Hepatocyte (in vitro differentiated cells): ENCODE results near the gene CNPY4. TPM values are rescaled to one million over a fixed set of nuclear protein-coding genes. Genes with fewer than 3 reads are reported as not detected.

Source experiments
- DNase-seq: peaks from one replicate; pipeline ENCODE4 v3.0.0-alpha.2; 2016; ENCODE audit warnings: low spot score
- H2AFZ ChIP-seq: fragments of 200-600 bp; sonication (generic); 2 replicates; pipeline ENCODE4 v1.6.0; 2016; ENCODE audit warnings: antibody characterized with exemption, mild to moderate bottlenecking
- H3K27ac ChIP-seq: fragments of 200-600 bp; sonication (generic); 2 replicates; pipeline ENCODE4 v1.5.1; 2016; ENCODE audit warnings: mild to moderate bottlenecking
- H3K27me3 ChIP-seq: fragments of 200-600 bp; sonication (generic); 2 replicates; pipeline ENCODE4 v1.6.1; 2016
- H3K36me3 ChIP-seq: fragments of 200-600 bp; sonication (generic); replicated peaks from 2 replicates; pipeline ENCODE4 v1.5.1; 2016; ENCODE audit warnings: low read depth; ENCODE audit not compliant: insufficient read depth
- H3K4me1 ChIP-seq: fragments of 200-600 bp; sonication (generic); 2 replicates; pipeline ENCODE4 v1.5.1; 2016; ENCODE audit warnings: mild to moderate bottlenecking, moderate library complexity; ENCODE audit not compliant: insufficient read depth
- H3K4me2 ChIP-seq: fragments of 200-600 bp; sonication (generic); 2 replicates; pipeline ENCODE4 v1.6.0; 2016
- H3K4me3 ChIP-seq: fragments of 200-600 bp; sonication (generic); 2 replicates; pipeline ENCODE4 v1.5.1; 2016; ENCODE audit warnings: mild to moderate bottlenecking
- H3K79me2 ChIP-seq: fragments of 200-600 bp; sonication (generic); 2 replicates; pipeline ENCODE4 v1.6.0; 2017; ENCODE audit warnings: mild to moderate bottlenecking
- H3K9me2 ChIP-seq: fragments of 200-600 bp; sonication (generic); replicated peaks from 2 replicates; pipeline ENCODE4 v1.6.0; 2017; ENCODE audit warnings: mild to moderate bottlenecking; ENCODE audit not compliant: insufficient read depth
- H3K9me3 ChIP-seq: fragments of 200-600 bp; sonication (generic); 2 replicates; pipeline ENCODE4 v1.5.1; 2016; ENCODE audit warnings: low read depth, mild to moderate bottlenecking
- H4K20me1 ChIP-seq: fragments of 200-600 bp; sonication (generic); 2 replicates; pipeline ENCODE4 v1.6.0; 2016; ENCODE audit warnings: mild to moderate bottlenecking; ENCODE audit not compliant: insufficient read depth, poor library complexity, severe bottlenecking
- CTCF ChIP-seq: fragments of 200-600 bp; sonication (generic); IDR thresholded peaks from 2 replicates; pipeline ENCODE4 v1.5.1; 2016; ENCODE audit warnings: antibody characterized with exemption, mild to moderate bottlenecking; ENCODE audit not compliant: poor library complexity
- EZH2 ChIP-seq: fragments of 200-600 bp; sonication (generic); IDR thresholded peaks from 2 replicates; pipeline ENCODE4 v1.6.1; 2016; ENCODE audit warnings: antibody characterized with exemption, mild to moderate bottlenecking, borderline replicate concordance
- EZH2phosphoT487 ChIP-seq: fragments of 200-600 bp; sonication (generic); IDR thresholded peaks from one replicate; pipeline ENCODE4 v1.6.1; 2018; ENCODE audit warnings: antibody characterized with exemption, mild to moderate bottlenecking, low read depth, moderate library complexity; ENCODE audit not compliant: unreplicated experiment, severe bottlenecking
- WGBS: methylation state at CpG from one replicate; pipeline ENCODE4 v1.1.6; 2016; ENCODE audit warnings: low lambda C conversion rate; ENCODE audit errors: missing lambda C conversion rate; 5-methylcytosine and 5-hydroxymethylcytosine counted together
- polyA plus RNA-seq: library from polyadenylated mRNA; unstranded; fragments of >200 nt; fragmentation: Nextera tagmentation; extraction: Ambion mirVana; gene quantifications from 2 replicates; pipeline ENCODE4 v1.2.1, GENCODE V29; 2016
- total RNA-seq: library from RNA; depleted of rRNA; stranded (reverse); fragments of >200 nt; gene quantifications from 2 replicates; pipeline ENCODE4 v1.2.3, GENCODE V29; 2014

Gene CNPY4
- total and polyA plus RNA-seq, 2 experiments from 2014 or later: 27.4 to 28.1 TPM

GRCh38 chr7:100158229-100159098 lies 39.0 kb downstream of the CNPY4 start, which contains the start of gene TRAPPC14:
TRAPPC14 (minus strand) TSS chr7:100158723; CDS start chr7:100158499, 224 bp downstream.
- DNase-seq: peak; percentile 95
- no peak for TF ChIP-seq CTCF
- Histone ChIP-seq H4K20me1 (no peaks in the 10 kb centered on the region), H3K4me2 (peak within 1 kb of the TSS; percentile 100), H2AFZ (peak within 1 kb of the TSS; percentile 80), H3K27ac (peak within 1 kb of the TSS; percentile 82), H3K9me2 (no peaks in the 10 kb centered on the region), H3K79me2 (peaks cover 12% of the 10 kb centered on the region), H3K9me3 (no peaks in the 10 kb centered on the region), H3K4me1 (peaks cover 11% of the 10 kb centered on the region), H3K4me3 (peak within 1 kb of the TSS; percentile 96), H3K36me3 (no peaks in the 10 kb centered on the region), H3K27me3 (no peaks in the 10 kb centered on the region)
- 5% methylated on average over 68 of the region's 87 CpGs for WGBS

GRCh38 chr7:100159099-100159623 lies 39.7 kb downstream of the CNPY4 start:
- H3K4me3 ChIP-seq: peak overlapping the region; percentile 96
- peak overlapping the region; percentile 80 for H2AFZ ChIP-seq
- 90% methylated on average over 7 of the region's 7 CpGs for WGBS
- H3K79me2 ChIP-seq: peaks cover 12% of the 10 kb centered on the region
- no peaks in the 10 kb centered on the region for H4K20me1 ChIP-seq
- no peak for DNase-seq
- peak overlapping the region; percentile 79 for H3K27ac ChIP-seq
- TF ChIP-seq EZH2phosphoT487 (no peak), CTCF (no peak), EZH2 (no peak)
- peak overlapping the region; percentile 100 for H3K4me2 ChIP-seq
- H3K36me3 ChIP-seq: no peaks in the 10 kb centered on the region
- H3K4me1 ChIP-seq: peaks cover 11% of the 10 kb centered on the region
- H3K27me3 ChIP-seq: no peaks in the 10 kb centered on the region
- no peaks in the 10 kb centered on the region for H3K9me2 ChIP-seq
- H3K9me3 ChIP-seq: no peaks in the 10 kb centered on the region

DNA sequence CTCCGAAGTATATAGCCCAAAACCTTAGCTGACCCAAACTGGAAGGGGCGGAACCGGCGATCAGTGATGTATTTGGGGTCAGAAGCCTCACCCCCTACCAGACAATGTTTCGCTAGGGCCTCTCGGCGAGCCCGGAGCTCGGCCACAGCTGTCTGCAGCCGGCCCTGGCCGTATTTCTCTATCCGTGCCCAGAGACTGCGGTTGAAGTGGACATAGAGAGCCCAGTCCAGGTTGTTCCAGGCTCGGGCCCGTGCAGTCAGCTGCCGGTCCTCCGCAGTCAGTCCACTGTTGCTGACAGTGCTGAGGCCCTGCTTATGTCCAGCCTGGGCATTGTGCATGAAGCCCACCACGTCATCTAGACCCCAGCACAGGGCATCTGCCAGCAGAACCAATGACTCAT lies 40.6 kb downstream of the CNPY4 start:
- no peaks in the 10 kb centered on the region for H3K9me3 ChIP-seq
- no peaks in the 10 kb centered on the region for H4K20me1 ChIP-seq
- no peak for DNase-seq
- H3K27me3 ChIP-seq: no peaks in the 10 kb centered on the region
- no peak overlapping the region for H3K4me3 ChIP-seq
- 96% methylated on average over 18 of the region's 18 CpGs for WGBS
- H3K36me3 ChIP-seq: no peaks in the 10 kb centered on the region
- H3K79me2 ChIP-seq: peaks cover 12% of the 10 kb centered on the region
- no peak overlapping the region for H2AFZ ChIP-seq
- no peaks in the 10 kb centered on the region for H3K9me2 ChIP-seq
- H3K27ac ChIP-seq: no peak overlapping the region
- H3K4me1 ChIP-seq: peaks cover 11% of the 10 kb centered on the region
- TF ChIP-seq CTCF (no peak), EZH2phosphoT487 (no peak), EZH2 (no peak)
- H3K4me2 ChIP-seq: no peak overlapping the region
